ENCODE results near the gene RCCD1. TPM values are rescaled to one million over a fixed set of nuclear protein-coding genes. Genes with fewer than 3 reads are reported as not detected.
A peak's percentile ranks its signal among the peaks of the same experiment; 100 is the strongest.

RCCD1 gene
- total RNA-seq, 1 donor from 2014 or later: 19.7 TPM

DNA sequence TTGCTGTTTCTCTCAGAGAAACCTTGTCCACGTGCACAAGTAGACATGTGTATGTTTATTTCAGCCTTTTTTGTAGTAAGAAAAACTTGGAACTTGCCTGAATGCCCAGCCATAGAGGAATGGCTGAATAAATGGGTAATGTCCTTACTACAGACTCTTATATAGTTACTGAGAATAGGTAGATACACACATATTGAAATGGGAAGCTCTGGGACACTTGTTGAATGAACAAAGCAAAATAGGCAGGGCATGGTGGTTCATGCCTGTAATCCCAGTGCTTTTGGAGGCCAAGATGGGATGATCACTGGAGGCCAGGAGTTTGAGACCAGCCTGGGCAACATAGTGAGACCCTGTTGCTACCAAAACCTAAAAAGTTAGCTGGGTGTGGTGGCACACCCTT, 17.9 kb upstream of the RCCD1 start:
- Histone ChIP-seq H2AFZ (replicated peaks) (no peak overlapping the region), H3F3A (ENCODE audit: low read depth) (peaks cover 16% of the 10 kb centered on the region), H3K4me3 (no peak overlapping the region), H3K9me3 (ENCODE audit: low read depth) (no peaks in the 10 kb centered on the region), H3K79me2 (ENCODE audit: low read depth) (peaks cover 16% of the 10 kb centered on the region), H4K20me1 (ENCODE audit: low read depth) (peaks cover 10% of the 10 kb centered on the region), H3K27me3 (peaks cover 15% of the 10 kb centered on the region), H3K9ac (no peak overlapping the region), H3K4me2 (no peak overlapping the region), H3K36me3 (no peaks in the 10 kb centered on the region), H3K4me1 (peaks cover 12% of the 10 kb centered on the region), H3K27ac (no peak overlapping the region)
- DNase-seq (ENCODE audit: low spot score): no peak
- TF ChIP-seq EZH2phosphoT487 (IDR thresholded peaks at IDR 0.05) (no peak), EZH2 (IDR thresholded peaks at IDR 0.05) (no peak)
- TF ChIP-seq, protein P1, sequence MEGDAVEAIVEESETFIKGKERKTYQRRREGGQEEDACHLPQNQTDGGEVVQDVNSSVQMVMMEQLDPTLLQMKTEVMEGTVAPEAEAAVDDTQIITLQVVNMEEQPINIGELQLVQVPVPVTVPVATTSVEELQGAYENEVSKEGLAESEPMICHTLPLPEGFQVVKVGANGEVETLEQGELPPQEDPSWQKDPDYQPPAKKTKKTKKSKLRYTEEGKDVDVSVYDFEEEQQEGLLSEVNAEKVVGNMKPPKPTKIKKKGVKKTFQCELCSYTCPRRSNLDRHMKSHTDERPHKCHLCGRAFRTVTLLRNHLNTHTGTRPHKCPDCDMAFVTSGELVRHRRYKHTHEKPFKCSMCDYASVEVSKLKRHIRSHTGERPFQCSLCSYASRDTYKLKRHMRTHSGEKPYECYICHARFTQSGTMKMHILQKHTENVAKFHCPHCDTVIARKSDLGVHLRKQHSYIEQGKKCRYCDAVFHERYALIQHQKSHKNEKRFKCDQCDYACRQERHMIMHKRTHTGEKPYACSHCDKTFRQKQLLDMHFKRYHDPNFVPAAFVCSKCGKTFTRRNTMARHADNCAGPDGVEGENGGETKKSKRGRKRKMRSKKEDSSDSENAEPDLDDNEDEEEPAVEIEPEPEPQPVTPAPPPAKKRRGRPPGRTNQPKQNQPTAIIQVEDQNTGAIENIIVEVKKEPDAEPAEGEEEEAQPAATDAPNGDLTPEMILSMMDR (IDR thresholded peaks at IDR 0.05): no peak
- H3K4me1 Mint-ChIP-seq: peaks cover 21% of the 10 kb centered on the region
- H3K9me3 Mint-ChIP-seq: no peaks in the 10 kb centered on the region
- peaks cover 20% of the 10 kb centered on the region for H3K36me3 Mint-ChIP-seq
- peak overlapping the region; percentile 84 for H3K4me3 Mint-ChIP-seq
- no peak overlapping the region for H3K27ac Mint-ChIP-seq
- H3K27me3 Mint-ChIP-seq (ENCODE audit: insufficient read depth, low read depth): peaks cover 9% of the 10 kb centered on the region

DNA sequence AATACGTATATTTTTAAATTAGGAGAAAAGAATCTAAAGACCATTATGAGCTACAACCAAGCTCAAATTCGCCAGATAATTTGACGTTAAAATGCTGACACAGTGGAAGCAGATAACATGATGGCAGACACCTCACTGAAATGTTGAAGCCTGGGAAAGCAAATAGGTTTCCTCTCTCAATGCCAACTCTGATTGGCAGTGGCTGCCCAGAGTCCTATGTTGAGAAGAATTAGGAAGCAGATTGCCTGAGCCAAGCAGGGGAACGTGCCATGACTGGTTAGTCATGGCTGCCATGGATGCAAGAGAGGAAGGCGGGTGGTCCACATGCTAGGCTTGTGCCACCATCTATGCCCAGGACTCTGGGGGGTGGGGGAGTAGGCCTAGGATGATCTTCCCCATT, 16.4 kb upstream of the RCCD1 start:
- Histone ChIP-seq H3K36me3 (no peaks in the 10 kb centered on the region), H3K4me1 (peaks cover 12% of the 10 kb centered on the region), H3K9ac (no peak overlapping the region), H3K79me2 (ENCODE audit: low read depth) (peaks cover 16% of the 10 kb centered on the region), H4K20me1 (ENCODE audit: low read depth) (peaks cover 10% of the 10 kb centered on the region), H3F3A (ENCODE audit: low read depth) (peaks cover 12% of the 10 kb centered on the region), H3K27me3 (peaks cover 7% of the 10 kb centered on the region), H3K9me3 (ENCODE audit: low read depth) (no peaks in the 10 kb centered on the region), H2AFZ (replicated peaks) (no peak overlapping the region), H3K4me3 (no peak overlapping the region), H3K4me2 (no peak overlapping the region), H3K27ac (no peak overlapping the region)
- Mint-ChIP-seq H3K36me3 (peaks cover 20% of the 10 kb centered on the region), H3K4me1 (peaks cover 17% of the 10 kb centered on the region), H3K27ac (no peak overlapping the region), H3K9me3 (no peaks in the 10 kb centered on the region), H3K27me3 (ENCODE audit: insufficient read depth, low read depth) (peaks cover 11% of the 10 kb centered on the region), H3K4me3 (no peak overlapping the region)
- DNase-seq (ENCODE audit: low spot score): no peak
- TF ChIP-seq EZH2 (IDR thresholded peaks at IDR 0.05) (no peak), EZH2phosphoT487 (IDR thresholded peaks at IDR 0.05) (no peak)
- TF ChIP-seq, protein P1 (IDR thresholded peaks at IDR 0.05): no peak

DNA sequence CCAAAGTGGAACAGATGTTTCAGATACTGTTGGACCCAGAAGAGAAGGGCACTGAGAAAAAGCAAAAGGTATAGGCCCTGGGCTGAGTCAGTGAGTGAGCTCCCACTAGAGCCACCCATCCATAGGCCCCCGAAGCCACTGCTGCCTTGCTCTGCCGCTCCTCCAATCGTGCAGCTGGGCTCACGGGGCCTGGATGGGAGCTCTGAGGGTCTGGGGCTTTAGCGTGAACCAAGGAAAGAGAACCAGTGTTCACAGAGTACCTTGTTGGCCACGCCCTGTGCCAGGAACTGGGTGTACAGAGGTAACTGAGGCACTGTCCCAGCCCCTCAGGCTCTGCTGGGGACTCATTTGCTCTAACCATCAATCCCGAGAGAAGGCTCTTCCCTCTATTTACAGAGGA, 14.9 kb upstream of the RCCD1 start:
- Histone ChIP-seq H2AFZ (replicated peaks) (no peak overlapping the region), H4K20me1 (ENCODE audit: low read depth) (peaks cover 7% of the 10 kb centered on the region), H3K27ac (no peak overlapping the region), H3K4me3 (no peak overlapping the region), H3K27me3 (no peaks in the 10 kb centered on the region), H3K4me2 (no peak overlapping the region), H3K9ac (no peak overlapping the region), H3K36me3 (no peaks in the 10 kb centered on the region), H3K4me1 (peaks cover 8% of the 10 kb centered on the region), H3K79me2 (ENCODE audit: low read depth) (peaks cover 16% of the 10 kb centered on the region), H3F3A (ENCODE audit: low read depth) (peaks cover 2% of the 10 kb centered on the region), H3K9me3 (ENCODE audit: low read depth) (no peaks in the 10 kb centered on the region)
- Mint-ChIP-seq H3K36me3 (peaks cover 23% of the 10 kb centered on the region), H3K27me3 (ENCODE audit: insufficient read depth, low read depth) (peaks cover 5% of the 10 kb centered on the region), H3K9me3 (no peaks in the 10 kb centered on the region), H3K4me1 (peaks cover 12% of the 10 kb centered on the region), H3K27ac (no peak overlapping the region), H3K4me3 (no peak overlapping the region)
- TF ChIP-seq, protein P1 (IDR thresholded peaks at IDR 0.05): no peak
- no peak for TF ChIP-seq EZH2phosphoT487 (IDR thresholded peaks at IDR 0.05)
- no peak for TF ChIP-seq EZH2 (IDR thresholded peaks at IDR 0.05)
- no peak for DNase-seq (ENCODE audit: low spot score)

Measured in neural progenitor cell (in vitro differentiated cells).